Urothelium cell line (cell line): ENCODE measurements around the gene LBHD2.

Experiments
- DNase-seq: peaks from one replicate; pipeline ENCODE4 v3.0.0; 2011; ENCODE audit warnings: low spot score, mixed read lengths
- FAIRE-seq: peaks from 2 replicates; lab custom pipeline; 2011; peaks lifted over from hg19 to GRCh38; lab: Jason Lieb, UNC

Gene LBHD2

GRCh38 chr14:103067231-103067954 is 16.6 kb upstream of the LBHD2 start:
- FAIRE-seq (no peak), DNase-seq (no peak)

GRCh38 chr14:103068351-103069073 is 15.5 kb upstream of the LBHD2 start:
- DNase-seq (no peak), FAIRE-seq (no peak)

DNA sequence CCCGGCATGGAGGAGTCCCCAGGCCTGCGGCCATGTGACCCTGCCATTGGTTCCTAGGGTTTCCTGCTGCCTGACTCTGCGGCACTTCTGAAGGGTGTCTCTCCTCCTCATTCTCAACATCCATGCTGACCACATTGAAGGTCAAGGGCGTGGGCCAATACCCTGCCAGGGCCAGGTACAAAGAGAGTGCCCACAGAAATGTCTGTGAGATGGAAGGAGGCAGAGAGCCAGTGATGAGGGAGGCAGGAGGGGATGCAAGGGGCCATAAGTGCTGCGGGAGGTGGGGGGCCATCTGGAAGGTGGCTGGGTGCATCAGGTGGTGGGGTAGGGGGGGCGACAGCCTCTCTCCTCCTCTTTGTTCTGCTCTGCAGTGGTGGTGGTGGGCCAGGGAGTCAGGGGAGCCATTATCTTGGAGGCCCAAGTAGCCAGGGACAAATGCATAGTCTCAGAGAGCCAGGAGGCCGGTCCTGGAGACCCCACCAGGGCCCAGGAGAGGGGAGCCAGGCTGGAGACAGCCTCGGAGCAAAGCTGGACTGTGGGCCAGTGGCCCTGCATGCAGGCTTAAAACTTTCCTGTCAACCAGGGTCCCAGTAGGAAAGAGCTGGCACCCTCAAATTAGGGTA is 13.6 kb upstream of the LBHD2 start:
- FAIRE-seq, result no peak

DNA sequence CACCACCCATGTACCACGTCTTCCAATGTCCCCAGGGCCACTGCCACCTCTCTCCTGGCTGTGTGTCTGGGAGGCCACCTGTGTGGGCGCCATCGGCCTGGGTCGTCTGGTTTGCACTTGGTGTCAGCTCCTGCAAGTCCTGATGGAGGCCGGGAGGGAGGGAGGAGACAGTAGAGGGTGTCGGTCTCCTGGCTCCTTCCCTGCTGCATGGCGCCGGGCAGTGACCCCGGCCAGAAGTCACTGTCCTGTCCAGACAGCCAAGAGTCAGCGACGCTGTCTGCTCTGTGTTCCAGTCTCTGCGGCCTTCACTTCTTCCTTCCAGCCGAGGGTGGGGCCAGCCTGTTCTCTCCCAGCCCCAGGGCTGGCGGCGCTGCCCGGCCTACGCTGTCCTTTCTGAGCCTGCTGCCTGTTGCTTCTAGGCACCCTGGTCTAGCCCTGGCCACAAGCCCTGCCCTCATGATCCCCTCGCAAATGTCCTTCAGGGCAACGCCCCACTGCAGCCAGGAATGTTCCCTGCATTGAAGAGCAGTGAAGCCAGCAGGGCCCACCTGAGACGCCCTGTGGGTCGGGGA is 13.0 kb upstream of the LBHD2 start:
- no peak for DNase-seq
- FAIRE-seq, result no peak

More for the DNA sequence above, 13.6 kb upstream of the LBHD2 start:
- DNase-seq, result no peak

- no peak for DNase-seq
Measured at GRCh38 chr14:103071544-103072251, 12.3 kb upstream of the LBHD2 start.

GRCh38 chr14:103072595-103073366 is 11.2 kb upstream of the LBHD2 start:
- FAIRE-seq (no peak), DNase-seq (no peak)

More at GRCh38 chr14:103071544-103072251, 12.3 kb upstream of the LBHD2 start:
- FAIRE-seq, result no peak

GRCh38 chr14:103073367-103073875 is 10.6 kb upstream of the LBHD2 start:
- no peak for FAIRE-seq

DNA sequence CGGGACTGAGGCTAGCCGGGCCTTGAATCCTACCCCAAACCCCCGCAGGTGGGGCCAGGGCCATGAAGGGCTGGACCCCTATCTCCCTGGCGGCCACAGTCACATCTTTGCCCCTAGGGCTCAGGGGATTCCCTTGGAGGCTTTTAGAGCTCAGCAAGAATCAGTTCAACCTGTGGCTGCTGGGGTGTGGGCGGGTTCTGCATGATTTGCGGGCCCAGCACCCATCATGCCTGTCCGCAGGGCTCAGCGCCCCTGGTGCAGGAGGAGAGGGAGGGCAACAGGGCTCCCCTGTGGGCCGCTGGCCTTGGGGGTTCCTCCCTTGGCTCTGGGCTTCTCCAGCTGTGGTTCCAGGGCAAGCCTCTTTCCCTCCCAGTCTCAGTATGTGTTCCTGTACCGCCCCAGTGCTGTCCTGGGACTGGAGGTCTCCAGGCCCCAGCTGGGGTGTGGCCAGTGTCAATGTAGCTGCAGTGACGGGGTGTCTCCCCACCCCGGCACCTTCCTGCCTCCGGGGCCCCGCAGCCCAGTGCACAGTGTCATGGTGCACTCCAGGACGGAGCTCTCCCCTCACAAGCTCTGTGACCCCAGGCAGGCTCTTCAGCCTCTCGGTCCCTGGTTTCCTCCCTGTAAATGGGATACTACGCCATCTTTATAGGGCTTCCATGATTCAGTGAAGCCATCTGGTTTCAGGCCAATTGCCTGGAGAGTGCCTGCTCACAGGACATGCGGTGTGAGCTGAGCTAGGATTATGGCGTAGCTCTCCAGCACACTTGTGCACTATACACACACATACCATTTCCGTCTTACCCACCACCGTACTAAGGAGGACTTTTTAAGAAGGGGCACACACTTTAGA is 9.9 kb upstream of the LBHD2 start:
- FAIRE-seq (no peak), DNase-seq (no peak)

More at GRCh38 chr14:103073367-103073875, 10.6 kb upstream of the LBHD2 start:
- DNase-seq, result no peak

GRCh38 chr14:103074729-103075367 is 9.2 kb upstream of the LBHD2 start:
- DNase-seq (no peak), FAIRE-seq (no peak)

- peak; percentile 72 for DNase-seq
Measured at GRCh38 chr14:103078420-103078749, 5.6 kb upstream of the LBHD2 start.

DNA sequence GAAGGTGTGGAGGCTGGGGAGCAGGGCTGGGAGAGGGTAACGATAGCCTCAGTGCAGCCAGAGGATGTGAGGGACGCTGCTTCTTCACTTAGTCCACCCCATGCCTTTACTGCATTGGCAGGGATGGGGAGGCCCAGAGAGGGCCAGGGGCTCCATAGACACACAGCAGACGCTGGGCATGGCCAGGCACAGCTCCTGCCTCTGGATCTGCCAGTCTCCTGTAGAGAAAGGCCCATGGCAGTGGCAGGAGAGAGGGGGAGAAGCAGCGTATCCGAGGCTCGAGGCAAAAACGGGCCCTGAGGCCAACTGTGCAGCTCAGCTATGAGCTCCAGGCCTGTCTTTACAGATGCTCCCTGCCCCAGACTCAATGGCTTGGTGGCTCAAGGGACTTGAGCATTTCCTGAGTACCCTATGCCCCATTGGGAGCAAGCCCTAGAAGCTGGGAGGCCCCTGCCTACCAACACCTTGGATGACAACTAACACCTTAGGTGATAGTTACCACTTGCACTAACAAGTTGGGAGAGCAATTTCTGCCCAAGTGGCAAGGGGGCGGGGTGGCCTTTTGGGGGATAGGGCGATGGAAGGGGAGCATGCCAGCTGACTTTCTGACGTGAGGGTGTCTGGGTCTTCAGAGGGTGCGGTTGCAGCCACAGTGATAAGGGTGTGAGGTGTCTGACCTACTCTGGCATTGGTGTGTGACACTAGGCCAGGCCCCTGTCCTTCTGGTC is 5.0 kb upstream of the LBHD2 start:
- FAIRE-seq, result no peak
- DNase-seq, result no peak

More at GRCh38 chr14:103078420-103078749, 5.6 kb upstream of the LBHD2 start:
- FAIRE-seq, result no peak

GRCh38 chr14:103081951-103082350 is 2.1 kb upstream of the LBHD2 start:
- no peak for FAIRE-seq
- DNase-seq, result no peak

GRCh38 chr14:103085106-103086091 is 1.4 kb downstream of the LBHD2 start:
- FAIRE-seq (no peak), DNase-seq (no peak)

GRCh38 chr14:103086771-103087342 is 2.8 kb downstream of the LBHD2 start:
- no peak for FAIRE-seq
- no peak for DNase-seq

DNA sequence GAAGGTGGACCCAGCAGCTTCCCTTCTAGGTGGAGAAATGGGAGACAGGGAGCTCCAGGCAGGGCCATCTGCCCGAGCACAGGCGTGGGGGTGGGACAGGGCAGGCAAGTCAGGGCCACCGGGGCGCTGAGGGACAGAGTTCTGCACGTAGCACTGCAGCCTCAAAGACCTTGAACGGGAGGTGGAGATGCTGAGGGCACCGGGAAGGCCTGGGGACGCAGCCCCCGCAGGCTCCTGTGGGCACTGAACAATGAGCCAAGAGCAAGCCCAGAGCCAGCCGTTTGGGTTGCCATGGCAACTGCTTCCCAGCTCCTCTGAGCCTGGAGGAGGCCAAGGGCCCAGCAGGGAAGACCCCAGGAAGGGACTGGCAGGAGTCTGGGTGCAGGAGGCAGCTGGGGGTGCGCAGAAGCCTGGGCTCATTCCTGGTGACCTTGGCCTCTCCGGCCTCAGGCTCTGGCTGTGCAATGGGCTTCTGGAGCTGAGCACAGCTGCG is 3.4 kb downstream of the LBHD2 start:
- DNase-seq (no peak), FAIRE-seq (no peak)

GRCh38 chr14:103088921-103089320 is 4.9 kb downstream of the LBHD2 start:
- DNase-seq (no peak), FAIRE-seq (no peak)
